GM19193 (cell line): Measurements from ENCODE around the gene VAV2.
A peak's percentile ranks its signal among the peaks of the same experiment; 100 is the strongest.

ENCODE experiments used
- POLR2A ChIP-seq: IDR thresholded peaks from 4 replicates; pipeline ENCODE4 v1.6.1; 2011; ENCODE audit not compliant: insufficient read depth, insufficient read length; ENCODE audit errors: extremely low read depth

VAV2 gene

DNA sequence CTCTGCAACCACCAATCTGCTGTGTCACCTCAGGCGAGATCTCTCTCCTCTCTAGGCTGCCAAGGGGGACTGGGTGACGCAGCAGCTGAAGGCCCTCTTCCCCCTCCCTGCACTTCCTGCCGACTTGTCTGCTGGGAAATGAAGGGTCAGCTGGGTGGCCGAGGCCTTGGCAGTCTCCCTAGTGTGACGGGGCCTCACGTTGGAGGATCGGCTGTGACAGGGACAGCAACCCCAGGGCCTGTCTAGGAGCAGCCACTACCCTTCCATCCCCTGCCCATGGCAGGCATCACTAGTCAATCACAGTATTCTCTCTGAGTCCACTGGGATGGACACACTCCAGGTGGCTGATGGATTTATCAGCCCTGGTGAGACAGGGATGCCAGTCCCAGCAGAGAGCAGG, 146.7 kb downstream of the VAV2 start:
- TF ChIP-seq POLR2A, result peak; percentile 13

DNA sequence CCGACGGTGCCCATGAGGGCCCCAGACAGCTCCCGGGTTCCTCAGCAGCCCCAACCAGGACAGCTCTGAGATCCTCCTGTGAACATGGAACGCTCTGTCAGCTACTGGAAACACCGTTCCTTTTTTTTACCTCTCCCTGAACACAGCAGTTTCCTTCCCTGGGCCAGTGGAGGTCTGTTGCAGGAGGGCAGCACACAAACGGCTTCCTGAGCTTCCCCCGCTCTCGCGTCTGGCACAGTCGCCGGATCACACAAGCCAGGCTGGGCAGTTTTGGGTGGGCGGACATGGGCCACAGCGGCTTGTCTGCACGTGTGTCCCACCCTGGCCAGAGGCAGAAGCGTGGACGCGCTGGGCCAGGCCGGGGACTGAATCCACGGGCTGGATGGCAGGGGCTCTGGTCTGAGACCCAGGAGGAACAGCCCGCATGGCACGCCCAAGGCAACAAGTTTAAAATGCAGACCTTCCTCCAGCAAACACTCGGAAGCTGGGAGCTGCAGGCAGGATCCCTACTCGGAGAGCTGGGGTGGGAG, 147.2 kb downstream of the VAV2 start:
- no peak for TF ChIP-seq POLR2A

DNA sequence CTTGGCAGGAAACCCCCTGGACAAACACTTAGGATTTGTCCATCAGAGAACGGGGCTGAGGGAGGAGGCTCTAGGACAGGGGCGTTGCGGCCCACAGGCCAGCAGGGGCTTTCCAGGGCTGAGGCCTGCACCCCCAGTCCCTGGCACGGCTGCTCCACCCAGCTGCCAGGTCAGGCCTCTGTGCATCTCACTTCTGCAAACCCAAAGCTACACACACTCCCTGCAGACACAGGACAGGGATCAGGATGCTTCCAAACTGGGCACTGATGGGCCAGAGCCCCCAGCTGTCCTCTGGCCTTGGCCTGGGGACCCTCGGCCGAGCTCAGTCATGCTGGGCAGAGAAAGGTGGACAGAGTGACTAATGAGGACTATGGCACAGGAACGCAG, 147.7 kb downstream of the VAV2 start:
- TF ChIP-seq POLR2A, result no peak

DNA sequence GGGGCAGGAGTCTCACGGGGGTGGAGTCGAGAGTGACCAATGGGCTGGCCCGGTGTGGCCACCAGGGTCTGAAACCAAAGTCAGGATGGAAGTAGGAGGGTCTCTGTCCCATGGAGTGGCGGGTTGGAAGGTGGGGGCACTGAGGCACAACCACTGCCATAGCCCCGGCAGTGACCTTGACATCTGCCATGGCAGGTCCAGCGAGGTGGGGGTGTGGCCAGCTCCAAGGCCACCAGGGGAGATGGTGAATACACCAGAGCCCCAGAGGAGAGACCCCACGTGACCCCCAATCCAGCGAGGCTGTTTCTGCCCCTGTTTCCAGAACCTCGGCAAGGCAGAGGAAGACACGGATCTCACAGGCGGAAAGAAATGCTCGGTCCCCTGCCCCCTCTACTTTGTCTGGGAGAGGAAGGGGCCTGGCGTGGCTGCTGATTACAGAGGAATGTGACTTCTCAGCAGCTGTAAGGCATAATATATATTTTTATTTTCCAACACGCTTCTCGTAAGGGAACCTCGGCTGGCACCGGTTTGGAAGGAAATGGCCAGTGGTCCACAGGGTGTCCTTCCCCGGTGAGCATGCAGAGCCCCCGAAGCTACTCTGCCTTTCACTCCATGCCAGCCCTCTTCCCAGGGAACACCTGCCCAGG, 148.2 kb downstream of the VAV2 start:
- TF ChIP-seq POLR2A, result no peak

DNA sequence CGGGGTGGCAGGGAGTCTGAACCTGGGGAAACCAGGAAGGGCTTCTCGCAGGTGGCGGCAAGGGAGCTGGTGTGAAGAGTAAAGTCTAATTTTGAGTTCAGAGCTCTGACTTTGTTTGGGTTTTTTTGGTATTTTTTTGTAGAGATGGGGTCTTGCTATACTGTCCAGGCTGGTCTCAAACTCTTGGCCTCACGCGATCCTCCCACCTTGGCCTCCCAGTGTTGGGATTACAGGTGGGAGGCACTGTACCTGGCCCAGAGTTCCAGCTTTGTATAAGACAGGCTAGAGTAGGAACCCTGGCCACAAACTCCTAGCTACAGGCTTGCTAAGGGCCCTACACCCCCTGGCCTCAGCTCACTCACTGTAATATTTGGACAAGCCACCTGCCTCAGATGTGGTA, 148.9 kb downstream of the VAV2 start:
- TF ChIP-seq POLR2A, result no peak

DNA sequence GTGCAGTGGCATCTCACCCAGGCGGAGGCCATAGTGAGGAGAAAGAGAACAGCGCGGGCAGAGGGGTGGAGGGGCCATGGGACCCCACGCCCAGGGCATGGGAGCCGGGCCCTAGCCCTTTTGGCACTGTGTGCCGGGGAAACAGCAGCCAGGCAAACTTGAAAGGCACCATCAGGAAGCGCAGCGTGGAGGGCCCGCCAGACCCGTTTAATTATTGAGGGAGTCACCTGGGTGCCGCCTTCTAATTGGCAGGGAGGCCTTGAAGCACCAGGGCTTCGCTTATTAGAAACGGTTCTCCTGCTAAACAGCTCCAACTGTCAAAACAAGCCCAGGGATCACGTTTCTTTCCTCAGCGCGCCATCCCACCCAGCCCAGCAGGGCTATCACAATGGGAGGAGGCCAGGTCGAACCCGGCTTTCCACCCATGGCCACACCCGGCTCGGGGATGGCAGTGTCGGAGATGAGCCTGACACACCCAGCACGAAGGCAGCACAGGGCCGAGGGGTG, 149.3 kb downstream of the VAV2 start:
- TF ChIP-seq POLR2A, result no peak

DNA sequence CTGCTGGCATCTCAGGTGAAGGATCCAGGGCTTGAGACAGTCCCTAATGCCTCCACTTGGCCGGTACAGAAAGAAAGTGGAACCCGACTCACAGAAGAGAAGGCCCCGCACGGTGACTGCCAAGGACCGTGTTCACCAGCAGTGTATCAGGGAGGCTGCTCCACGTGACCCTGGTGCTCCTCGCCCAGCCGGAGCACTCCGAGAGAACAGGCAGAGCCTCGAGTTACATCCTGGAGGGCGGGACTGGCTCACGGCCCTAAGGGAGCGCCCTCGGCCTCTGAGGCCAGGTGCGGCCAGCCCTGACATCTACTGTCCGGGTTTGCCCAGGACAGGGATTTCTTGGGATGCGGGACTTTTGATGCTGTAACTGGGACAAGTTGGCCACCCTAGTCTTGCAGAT, 149.9 kb downstream of the VAV2 start:
- TF ChIP-seq POLR2A, result no peak

DNA sequence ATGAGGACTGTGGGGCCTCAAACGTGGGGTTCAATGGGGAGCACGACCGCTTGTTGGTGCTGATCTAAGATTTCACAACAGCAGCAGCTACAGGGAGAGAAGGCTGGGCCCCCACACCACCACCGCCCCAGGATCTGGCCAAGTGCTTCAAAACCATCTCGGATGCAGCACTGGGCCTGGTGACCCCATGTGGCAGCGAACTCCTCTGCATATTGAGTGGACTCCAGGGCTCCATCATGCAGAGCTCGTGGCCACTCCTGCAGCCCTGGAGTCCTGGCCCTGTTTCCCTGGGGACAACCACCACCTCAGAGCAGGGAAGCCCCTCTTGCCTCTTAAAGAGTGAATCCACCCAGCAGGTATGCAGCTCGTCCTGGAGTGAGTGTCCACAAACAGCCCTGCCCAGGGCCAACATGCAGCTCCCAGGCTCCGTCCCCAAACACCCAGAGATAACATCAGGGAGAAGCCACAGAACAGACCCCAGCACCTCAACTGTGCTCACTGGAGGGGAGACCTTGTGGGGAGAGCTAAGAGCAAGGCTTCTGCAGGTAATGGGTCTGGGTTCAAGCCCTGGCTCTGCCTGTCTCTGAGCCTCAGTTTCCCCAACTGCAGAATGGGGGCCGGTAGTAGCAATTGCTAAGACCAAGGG, 150.8 kb downstream of the VAV2 start:
- no peak for TF ChIP-seq POLR2A

DNA sequence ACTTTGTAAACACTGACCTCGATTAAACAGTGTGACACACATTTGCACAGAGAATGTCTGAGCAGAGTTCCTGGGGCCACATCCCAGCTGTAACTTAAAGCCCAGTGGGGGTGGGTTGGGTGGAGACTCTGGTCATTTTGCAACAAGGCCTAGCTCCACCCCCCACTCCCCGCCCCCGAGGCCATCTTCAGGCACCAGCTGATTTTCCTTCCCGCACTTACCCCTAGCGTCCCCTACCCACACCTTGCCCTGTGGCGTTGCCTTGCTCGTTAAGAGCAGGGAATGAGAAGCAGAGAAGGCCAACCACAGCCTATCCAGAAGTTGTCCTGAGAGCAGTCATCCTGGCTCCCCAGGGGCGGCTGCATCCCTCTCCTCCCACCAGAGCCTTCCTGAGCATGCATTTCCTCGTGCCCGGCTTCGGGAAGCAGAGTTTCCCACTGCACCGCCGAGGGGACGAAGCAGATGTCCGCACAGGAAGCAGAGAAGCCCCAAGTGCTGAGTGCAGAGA, 152.2 kb downstream of the VAV2 start:
- no peak for TF ChIP-seq POLR2A

DNA sequence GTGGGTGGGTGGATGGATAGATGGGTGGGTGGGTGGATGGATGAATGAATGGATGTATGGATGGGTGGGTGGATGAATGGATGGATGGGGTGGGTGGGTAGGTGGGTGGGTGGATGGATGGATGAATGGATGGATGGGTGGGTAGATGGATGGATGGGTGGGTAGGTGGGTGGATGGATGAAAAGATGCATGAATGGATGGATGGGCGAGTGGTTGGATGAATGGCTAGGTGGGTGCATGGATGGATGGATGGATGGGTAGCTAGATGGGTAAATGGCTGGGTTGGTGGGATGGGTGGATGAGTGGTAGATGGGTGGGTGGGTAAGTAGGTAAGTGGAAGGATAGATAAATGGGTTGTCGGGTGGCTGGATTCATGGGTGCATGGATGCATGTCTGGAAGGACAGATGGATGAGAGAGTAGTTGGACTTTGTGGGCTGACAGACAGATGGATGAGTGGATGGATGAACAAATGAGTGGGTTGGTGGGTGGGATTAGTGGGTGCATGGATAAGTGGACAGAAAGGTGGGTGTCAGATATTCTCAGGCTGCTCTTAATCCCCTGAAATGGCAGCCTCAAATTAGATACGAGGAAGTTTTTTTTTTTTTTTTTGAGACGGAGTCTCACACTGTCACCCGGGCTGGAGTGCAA, 153.1 kb downstream of the VAV2 start:
- no peak for TF ChIP-seq POLR2A

DNA sequence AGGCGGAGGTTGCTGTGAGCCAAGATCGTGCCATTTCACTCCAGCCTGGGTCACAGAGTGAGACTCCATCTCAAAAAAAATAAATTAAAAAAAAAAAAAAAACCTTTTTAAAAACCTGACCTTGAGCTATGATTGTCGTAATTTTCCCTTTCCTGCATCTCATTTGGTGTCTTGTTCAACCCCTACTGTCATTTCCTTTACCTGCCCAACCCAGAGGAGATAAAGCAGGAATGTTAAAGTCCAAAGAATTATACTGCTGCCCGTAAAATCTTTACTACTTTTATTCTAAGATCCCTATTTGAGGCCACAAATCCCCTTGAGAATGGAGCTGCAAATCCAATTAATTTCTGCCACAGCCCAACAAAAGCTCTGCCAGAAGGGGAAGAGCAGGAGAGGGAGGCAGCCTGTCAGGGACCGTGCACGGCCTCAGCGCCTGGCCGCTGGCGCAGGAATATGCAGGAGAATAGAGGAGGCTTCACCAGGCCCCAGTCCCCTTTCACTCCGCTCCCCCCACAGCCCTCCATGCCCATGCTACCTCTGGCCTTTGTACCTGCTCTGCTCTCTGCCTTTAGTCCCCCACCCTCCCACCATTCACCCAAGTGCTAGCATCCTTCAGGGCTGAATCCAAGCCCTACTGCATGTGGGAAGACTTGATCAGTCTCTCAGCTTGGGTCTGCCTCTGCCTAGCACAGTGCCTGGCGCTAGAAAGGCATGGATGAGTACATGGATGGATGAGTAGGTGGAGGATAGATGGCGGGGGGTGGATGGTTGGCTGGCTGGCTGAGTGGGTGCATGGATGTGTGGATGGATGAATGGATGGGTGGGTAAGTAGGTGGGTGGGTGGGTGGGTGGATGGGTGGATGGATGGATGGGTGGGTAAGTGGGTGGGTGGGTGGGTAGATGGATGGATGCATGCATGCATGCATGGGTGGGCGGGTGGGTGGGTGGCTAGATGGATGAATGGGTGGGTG, 154.2 kb downstream of the VAV2 start:
- TF ChIP-seq POLR2A, result no peak

DNA sequence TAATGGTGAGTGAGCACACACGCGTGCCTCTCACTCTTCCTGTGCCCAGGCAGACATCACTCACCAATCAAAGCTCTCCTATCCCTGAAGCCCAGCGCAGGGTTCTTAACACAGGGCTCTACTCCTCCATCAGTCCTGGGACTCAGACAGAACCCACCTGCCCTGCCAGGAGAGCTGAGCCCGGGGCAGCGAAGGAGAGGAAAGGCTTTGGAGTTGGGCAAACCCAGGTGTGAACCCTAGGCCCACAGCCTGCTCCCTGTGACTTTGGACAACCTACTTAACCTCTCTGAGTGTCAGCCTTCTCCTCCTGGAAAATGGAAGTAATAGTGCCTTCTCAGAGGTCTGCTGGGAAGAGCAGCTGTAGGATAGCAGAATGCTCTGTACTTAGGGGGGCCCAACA, 155.3 kb downstream of the VAV2 start:
- TF ChIP-seq POLR2A, result no peak

DNA sequence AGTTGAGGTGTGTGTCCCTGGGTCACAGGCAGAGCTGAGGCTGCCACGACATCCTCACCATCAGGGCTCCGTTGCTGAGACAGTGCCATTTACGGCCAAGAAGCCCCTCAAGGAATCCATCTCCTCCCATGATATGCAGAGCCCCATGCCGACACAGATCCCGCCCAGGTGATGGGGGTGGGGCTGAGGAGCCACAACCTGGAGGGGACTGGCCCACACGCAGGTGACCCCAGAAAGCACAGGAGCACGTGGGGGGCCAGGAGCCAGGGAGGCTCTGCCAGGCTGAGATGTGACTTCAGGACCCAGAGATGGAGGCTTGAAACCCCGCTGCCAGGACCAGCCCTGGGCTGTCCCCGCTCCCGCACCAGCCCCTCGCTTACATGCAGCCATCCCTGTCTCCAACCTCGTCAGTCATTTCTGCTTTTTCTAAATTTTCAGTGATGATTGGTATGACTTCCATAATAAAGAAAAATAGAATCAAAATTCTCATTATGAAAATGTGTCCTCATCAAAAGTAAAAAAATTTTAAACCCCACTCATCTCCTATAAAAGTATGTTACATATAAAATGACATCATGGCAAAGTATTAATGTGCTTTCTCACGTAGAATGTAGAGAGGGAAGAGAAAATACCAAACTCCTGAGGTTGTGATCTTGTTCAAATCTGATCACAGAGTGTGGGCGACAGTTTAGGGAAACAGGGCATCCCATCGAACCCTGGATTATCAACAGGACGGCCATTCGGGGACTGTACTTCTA, 155.9 kb downstream of the VAV2 start:
- TF ChIP-seq POLR2A, result no peak
